ENCODE results near the gene PMS2. TPM values are rescaled to one million over a fixed set of nuclear protein-coding genes. Genes with fewer than 3 reads are reported as not detected.
"Not testable (repeated sequence)": the region's sequence is repeated elsewhere in the genome, so short reads cannot be mapped to it uniquely, and the experiment has no call there.

PMS2 gene
- total RNA-seq, 2 experiments from 2014 or later = 19.4 to 19.8 TPM

- H3K9me3 Mint-ChIP-seq; H3K4me1 Mint-ChIP-seq (ENCODE audit: low read depth); H3K27me3 Mint-ChIP-seq (ENCODE audit: low read depth); CTCF ChIA-PET; H3K27ac Mint-ChIP-seq; H3K36me3 Mint-ChIP-seq (ENCODE audit: low read depth); DNase-seq; intact Hi-C loops (cut with micrococcal nuclease); H3K4me3 Mint-ChIP-seq: not testable (repeated sequence)
Measured at GRCh38 chr7:5931250-5931649, 77.6 kb downstream of the PMS2 start.

DNA sequence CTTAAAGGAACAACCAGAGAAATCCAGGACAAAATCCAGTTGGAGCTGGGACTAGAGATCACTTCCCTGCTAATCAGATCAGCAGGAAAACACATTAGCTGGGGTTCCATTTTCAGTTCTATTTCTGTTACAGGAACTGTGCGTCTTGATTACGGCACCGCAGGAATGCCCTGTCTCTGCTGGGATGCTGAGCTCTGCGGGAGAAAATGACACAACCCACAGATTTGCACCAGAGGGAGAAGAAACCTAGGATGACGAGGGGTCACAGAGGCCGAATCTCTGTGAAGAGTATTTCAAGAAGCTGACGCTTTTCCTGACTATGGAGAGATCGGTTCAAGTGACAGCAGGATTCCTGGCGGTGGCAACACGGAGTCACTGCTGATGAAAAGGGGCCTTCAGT, 78.6 kb downstream of the PMS2 start:
- H3K27ac Mint-ChIP-seq; H3K4me1 Mint-ChIP-seq (ENCODE audit: low read depth); H3K9me3 Mint-ChIP-seq; DNase-seq; H3K4me3 Mint-ChIP-seq; CTCF ChIA-PET; H3K36me3 Mint-ChIP-seq (ENCODE audit: low read depth); H3K27me3 Mint-ChIP-seq (ENCODE audit: low read depth); intact Hi-C loops (cut with micrococcal nuclease): not testable (repeated sequence)

DNA sequence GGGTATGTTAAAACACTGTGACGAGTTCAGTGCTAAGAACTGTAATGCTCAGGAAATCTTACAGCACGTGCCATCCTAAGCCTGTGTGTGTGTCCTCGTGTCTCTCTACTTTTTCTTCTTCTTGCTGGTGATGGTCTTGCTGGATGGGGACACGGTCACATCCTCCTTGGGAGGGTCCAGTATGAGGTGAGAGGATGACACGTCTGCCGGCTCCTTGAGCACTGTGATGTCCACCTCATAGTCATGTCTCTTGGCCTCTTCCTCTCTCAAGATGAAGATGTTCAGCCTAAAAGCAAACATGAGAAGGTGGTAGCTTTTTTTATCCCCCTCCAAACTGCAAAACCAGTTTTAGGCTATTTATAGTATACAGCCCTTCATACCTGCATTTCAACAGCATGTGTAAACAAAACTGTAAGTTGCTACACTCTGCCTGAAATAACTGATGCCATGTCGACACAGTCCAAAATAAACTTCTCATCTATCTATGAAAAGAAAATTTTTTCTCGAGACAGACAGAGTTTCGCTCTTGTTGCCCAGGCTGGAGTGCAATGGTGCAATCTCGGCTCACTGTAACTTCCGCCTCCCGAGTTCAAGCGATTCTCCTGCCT, 82.5 kb downstream of the PMS2 start:
- H3K36me3 Mint-ChIP-seq (ENCODE audit: low read depth); CTCF ChIA-PET; intact Hi-C loops (cut with micrococcal nuclease); DNase-seq; H3K27me3 Mint-ChIP-seq (ENCODE audit: low read depth); H3K4me3 Mint-ChIP-seq; H3K9me3 Mint-ChIP-seq; H3K4me1 Mint-ChIP-seq (ENCODE audit: low read depth); H3K27ac Mint-ChIP-seq: not testable (repeated sequence)

DNA sequence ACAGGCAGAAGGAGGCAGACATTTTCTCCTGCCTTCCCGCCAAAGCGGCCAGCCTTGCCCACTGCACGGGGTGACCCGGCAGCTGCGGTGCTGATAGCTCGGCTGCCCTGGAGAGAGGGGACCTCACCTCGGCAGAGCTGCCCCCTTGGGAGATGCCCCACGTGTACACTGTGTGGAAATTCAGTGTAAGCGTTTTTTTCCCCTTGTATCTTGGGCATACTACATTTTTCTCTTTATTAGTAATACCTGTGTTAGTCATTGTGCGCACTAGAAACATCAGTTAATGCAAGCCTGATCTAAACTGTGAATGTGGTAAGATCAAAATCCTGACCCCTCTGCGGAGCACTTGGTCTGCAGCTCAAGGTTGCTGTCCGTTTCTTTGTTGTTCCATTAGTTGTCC, 84.2 kb downstream of the PMS2 start:
- H3K9me3 Mint-ChIP-seq; H3K4me1 Mint-ChIP-seq (ENCODE audit: low read depth); H3K27ac Mint-ChIP-seq; H3K36me3 Mint-ChIP-seq (ENCODE audit: low read depth); intact Hi-C loops (cut with micrococcal nuclease); H3K27me3 Mint-ChIP-seq (ENCODE audit: low read depth); CTCF ChIA-PET; DNase-seq; H3K4me3 Mint-ChIP-seq: not testable (repeated sequence)

DNA sequence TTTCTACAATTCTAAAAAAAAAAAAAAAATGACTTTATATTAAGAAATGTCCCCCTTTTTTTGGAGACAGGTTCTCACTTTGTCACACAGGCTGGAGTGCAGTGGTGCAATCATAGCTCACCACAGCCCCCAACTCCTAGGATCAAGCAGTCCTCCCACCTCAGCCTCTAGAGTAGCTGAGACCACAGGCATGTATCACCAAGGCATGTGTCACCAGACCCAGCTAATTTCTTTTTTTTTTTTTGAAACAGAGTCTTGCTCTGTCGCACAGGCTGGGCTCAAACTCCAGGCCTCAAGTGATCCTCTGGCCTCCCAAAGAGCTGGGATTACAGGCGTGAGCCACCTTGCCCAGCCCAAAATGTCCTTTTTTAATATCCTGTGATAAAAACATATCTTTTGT, 84.7 kb downstream of the PMS2 start:
- H3K27ac Mint-ChIP-seq; H3K27me3 Mint-ChIP-seq (ENCODE audit: low read depth); CTCF ChIA-PET; H3K4me1 Mint-ChIP-seq (ENCODE audit: low read depth); H3K36me3 Mint-ChIP-seq (ENCODE audit: low read depth); H3K4me3 Mint-ChIP-seq; intact Hi-C loops (cut with micrococcal nuclease); H3K9me3 Mint-ChIP-seq; DNase-seq: not testable (repeated sequence)

Other genes with a start within 250 kb of the PMS2 start
- gene RNF216, start 227.4 kb downstream of the PMS2 start, total RNA-seq = 10 to 100 TPM; 32.0 to 32.5 TPM
- not detected for gene OCM, start 128.3 kb downstream of the PMS2 start, total RNA-seq
- gene CCZ1, start 110.3 kb downstream of the PMS2 start, total RNA-seq = 10 to 100 TPM; 87.2 to 95.6 TPM
- not detected for gene RSPH10B, start 38.4 kb downstream of the PMS2 start, total RNA-seq
- gene AIMP2, start 223 bp upstream of the PMS2 start, total RNA-seq = 10 to 100 TPM; 30.8 to 32.2 TPM
- not detected for gene ANKRD61, start 22.3 kb upstream of the PMS2 start, total RNA-seq
- 100 to 1,000 TPM; 119 to 124 TPM for gene EIF2AK1, start 50.1 kb upstream of the PMS2 start, total RNA-seq
- gene USP42, start 95.9 kb upstream of the PMS2 start, total RNA-seq = 1 to 10 TPM; 6.0 to 6.9 TPM